ENCODE results near the gene EFNA5. TPM values are rescaled to one million over a fixed set of nuclear protein-coding genes. Genes with fewer than 3 reads are reported as not detected.

The EFNA5 gene
- total and polyA plus RNA-seq, 2 donors from 2014 or later, result 5.9 to 54.4 TPM

DNA sequence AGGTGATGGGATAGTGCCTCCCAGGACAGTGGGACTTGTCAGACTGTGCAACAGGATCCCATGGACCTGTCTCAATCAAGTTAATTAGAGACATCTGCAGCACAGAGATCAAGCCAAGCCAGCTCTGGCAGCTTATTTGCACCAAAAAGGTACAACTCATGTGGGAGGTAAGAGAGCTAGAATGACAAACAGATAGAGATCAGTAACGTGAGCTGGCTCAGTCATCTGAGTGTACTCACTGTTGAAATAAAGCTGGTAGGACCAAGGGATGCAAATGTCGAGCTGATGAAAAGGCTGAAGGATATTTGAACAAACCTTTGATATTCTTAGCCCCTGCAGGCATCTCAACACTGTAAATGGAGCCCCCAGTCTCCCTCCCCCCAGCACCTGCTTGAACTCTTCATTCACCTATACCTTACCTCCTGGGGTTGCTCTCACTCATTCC, 198.1 kb downstream of the EFNA5 start:
- DNase-seq (peak in 4 of 5 donors; percentile 56 to 81 (median 64)), FAIRE-seq (no peak)
- Histone ChIP-seq H3K9ac (ENCODE audit: low read length in 3 of 3) (no peak overlapping the region), H3K27me3 (ENCODE audit: control insufficient read depth, insufficient read depth, low read length) (no peaks in the 10 kb centered on the region), H3K36me3 (ENCODE audit: control insufficient read depth in 2 of 3, insufficient read depth in 3 of 3, low read length in 3 of 3) (no peaks in the 10 kb centered on the region), H3K4me3 (ENCODE audit: low read length in 3 of 3) (no peak overlapping the region), H3K4me1 (ENCODE audit: control insufficient read depth in 2 of 3, insufficient read depth in 2 of 3, low read depth in 1 of 3, low read length in 3 of 3) (peaks cover 3 to 6% (median 3%) of the 10 kb centered on the region in 3 donors), H3K9me3 (ENCODE audit: control insufficient read depth in 2 of 3, insufficient read depth in 1 of 3, low read length in 3 of 3) (no peaks in the 10 kb centered on the region), H3K27ac (ENCODE audit: low read depth in 2 of 2, low read length in 2 of 2) (no peak overlapping the region)
- TF ChIP-seq, protein P1, sequence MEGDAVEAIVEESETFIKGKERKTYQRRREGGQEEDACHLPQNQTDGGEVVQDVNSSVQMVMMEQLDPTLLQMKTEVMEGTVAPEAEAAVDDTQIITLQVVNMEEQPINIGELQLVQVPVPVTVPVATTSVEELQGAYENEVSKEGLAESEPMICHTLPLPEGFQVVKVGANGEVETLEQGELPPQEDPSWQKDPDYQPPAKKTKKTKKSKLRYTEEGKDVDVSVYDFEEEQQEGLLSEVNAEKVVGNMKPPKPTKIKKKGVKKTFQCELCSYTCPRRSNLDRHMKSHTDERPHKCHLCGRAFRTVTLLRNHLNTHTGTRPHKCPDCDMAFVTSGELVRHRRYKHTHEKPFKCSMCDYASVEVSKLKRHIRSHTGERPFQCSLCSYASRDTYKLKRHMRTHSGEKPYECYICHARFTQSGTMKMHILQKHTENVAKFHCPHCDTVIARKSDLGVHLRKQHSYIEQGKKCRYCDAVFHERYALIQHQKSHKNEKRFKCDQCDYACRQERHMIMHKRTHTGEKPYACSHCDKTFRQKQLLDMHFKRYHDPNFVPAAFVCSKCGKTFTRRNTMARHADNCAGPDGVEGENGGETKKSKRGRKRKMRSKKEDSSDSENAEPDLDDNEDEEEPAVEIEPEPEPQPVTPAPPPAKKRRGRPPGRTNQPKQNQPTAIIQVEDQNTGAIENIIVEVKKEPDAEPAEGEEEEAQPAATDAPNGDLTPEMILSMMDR (IDR thresholded peaks at IDR 0.05; ENCODE audit: borderline replicate concordance, extremely low read depth, insufficient read depth), result no peak
- intact Hi-C loops (cut with DNase I), result no loop called here

DNA sequence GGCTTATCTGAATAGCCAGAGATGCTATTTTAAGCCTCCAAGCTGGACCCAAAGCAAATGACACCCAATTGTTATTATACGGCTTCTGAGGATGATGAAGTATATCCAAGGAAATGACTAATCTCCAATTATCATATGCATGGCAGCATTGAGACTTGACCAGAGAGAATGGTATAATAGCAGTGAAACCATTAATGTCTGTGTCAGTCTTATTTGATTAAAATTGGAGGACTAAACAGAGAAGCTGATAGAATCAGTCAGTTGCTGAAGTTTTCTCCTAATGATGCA, 200.5 kb downstream of the EFNA5 start:
- intact Hi-C loops (cut with DNase I), result no loop called here
- no peaks in the 10 kb centered on the region for H3K9me3 ChIP-seq (ENCODE audit: control insufficient read depth in 2 of 3, insufficient read depth in 1 of 3, low read length in 3 of 3)
- H3K36me3 ChIP-seq (ENCODE audit: control insufficient read depth in 2 of 3, insufficient read depth in 3 of 3, low read length in 3 of 3), result no peaks in the 10 kb centered on the region
- DNase-seq, result no peak
- H3K4me1 ChIP-seq (ENCODE audit: control insufficient read depth in 2 of 3, insufficient read depth in 2 of 3, low read depth in 1 of 3, low read length in 3 of 3), result peaks cover 10% of the 10 kb centered on the region in 3 donors
- no peak overlapping the region for H3K9ac ChIP-seq (ENCODE audit: low read length in 3 of 3)
- no peaks in the 10 kb centered on the region for H3K27me3 ChIP-seq (ENCODE audit: control insufficient read depth, insufficient read depth, low read length)
- no peak overlapping the region for H3K27ac ChIP-seq (ENCODE audit: low read depth in 2 of 2, low read length in 2 of 2)
- TF ChIP-seq, protein P1 (IDR thresholded peaks at IDR 0.05; ENCODE audit: borderline replicate concordance, extremely low read depth, insufficient read depth), result no peak
- FAIRE-seq, result no peak
- no peak overlapping the region for H3K4me3 ChIP-seq (ENCODE audit: low read length in 3 of 3)

DNA sequence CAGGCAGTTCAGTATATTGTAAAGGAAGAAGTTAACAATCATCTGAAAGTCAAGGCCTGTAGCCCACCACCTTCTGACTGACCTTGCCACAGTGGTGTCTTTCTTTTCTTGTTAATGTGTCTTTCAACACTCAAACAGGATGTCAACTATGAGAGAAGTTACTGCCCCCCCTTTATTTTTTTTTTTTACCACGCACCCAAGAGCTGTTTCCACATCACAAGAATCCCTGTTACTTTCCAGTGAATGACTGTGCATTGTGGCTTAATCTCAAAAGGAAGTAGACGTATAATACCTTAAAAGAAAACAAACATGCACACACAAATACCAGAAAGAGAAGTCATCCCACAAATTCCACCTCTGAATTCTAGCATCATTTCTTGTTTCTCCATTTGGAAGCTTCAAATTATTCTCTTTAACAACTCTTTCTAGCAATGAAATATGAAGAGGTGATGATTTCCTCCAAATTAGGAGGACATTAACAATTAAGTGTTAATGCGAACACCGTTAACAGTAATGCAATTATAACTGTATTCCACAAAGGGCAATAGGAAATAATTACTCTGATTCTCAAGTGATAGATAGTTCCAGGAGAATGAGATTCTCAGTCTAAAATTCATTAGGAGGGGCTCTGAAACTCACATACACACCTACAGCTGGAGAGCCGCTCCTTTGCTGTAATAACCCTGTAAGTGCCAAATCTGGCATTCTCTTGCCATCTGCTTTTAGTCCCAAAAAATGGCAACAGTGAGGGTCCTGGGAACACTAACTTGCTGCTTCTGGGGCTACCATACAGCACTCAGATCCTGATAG, 201.0 kb downstream of the EFNA5 start:
- intact Hi-C loops (cut with DNase I), result no loop called here
- H3K27ac ChIP-seq (ENCODE audit: low read depth in 2 of 2, low read length in 2 of 2), result no peak overlapping the region
- no peak overlapping the region for H3K4me3 ChIP-seq (ENCODE audit: low read length in 3 of 3)
- no peaks in the 10 kb centered on the region for H3K36me3 ChIP-seq (ENCODE audit: control insufficient read depth in 2 of 3, insufficient read depth in 3 of 3, low read length in 3 of 3)
- peaks cover 7 to 10% (median 10%) of the 10 kb centered on the region in 3 donors for H3K4me1 ChIP-seq (ENCODE audit: control insufficient read depth in 2 of 3, insufficient read depth in 2 of 3, low read depth in 1 of 3, low read length in 3 of 3)
- DNase-seq, result no peak
- no peak overlapping the region for H3K9ac ChIP-seq (ENCODE audit: low read length in 3 of 3)
- FAIRE-seq, result no peak
- TF ChIP-seq, protein P1 (IDR thresholded peaks at IDR 0.05; ENCODE audit: borderline replicate concordance, extremely low read depth, insufficient read depth), result no peak
- no peaks in the 10 kb centered on the region for H3K27me3 ChIP-seq (ENCODE audit: control insufficient read depth, insufficient read depth, low read length)
- H3K9me3 ChIP-seq (ENCODE audit: control insufficient read depth in 2 of 3, insufficient read depth in 1 of 3, low read length in 3 of 3), result no peaks in the 10 kb centered on the region

Data from kidney (tissue), 14 donors.